ENCODE data around the gene PSMD1.

GRCh38 chr2:231132129-231132528 is 75.5 kb downstream of the PSMD1 start:
- TF ChIP-seq, protein P1, sequence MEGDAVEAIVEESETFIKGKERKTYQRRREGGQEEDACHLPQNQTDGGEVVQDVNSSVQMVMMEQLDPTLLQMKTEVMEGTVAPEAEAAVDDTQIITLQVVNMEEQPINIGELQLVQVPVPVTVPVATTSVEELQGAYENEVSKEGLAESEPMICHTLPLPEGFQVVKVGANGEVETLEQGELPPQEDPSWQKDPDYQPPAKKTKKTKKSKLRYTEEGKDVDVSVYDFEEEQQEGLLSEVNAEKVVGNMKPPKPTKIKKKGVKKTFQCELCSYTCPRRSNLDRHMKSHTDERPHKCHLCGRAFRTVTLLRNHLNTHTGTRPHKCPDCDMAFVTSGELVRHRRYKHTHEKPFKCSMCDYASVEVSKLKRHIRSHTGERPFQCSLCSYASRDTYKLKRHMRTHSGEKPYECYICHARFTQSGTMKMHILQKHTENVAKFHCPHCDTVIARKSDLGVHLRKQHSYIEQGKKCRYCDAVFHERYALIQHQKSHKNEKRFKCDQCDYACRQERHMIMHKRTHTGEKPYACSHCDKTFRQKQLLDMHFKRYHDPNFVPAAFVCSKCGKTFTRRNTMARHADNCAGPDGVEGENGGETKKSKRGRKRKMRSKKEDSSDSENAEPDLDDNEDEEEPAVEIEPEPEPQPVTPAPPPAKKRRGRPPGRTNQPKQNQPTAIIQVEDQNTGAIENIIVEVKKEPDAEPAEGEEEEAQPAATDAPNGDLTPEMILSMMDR (conservative IDR thresholded peaks at IDR 0.05; ENCODE audit: low read depth in 2 of 2), result no peak
- no peak for TF ChIP-seq JUNB (IDR thresholded peaks at IDR 0.05; ENCODE audit: unreplicated experiment)
- no peak for TF ChIP-seq EZH2phosphoT487 (IDR thresholded peaks at IDR 0.05; ENCODE audit: unreplicated experiment)
- no peak for TF ChIP-seq EZH2 (IDR thresholded peaks at IDR 0.05; ENCODE audit: low read depth, unreplicated experiment)
- no peak for TF ChIP-seq STAT1 (IDR thresholded peaks at IDR 0.05; ENCODE audit: unreplicated experiment)
- TF ChIP-seq ZNF114 (CRISPR knock-in tag; IDR thresholded peaks at IDR 0.05), result no peak
- TF ChIP-seq REST (IDR thresholded peaks at IDR 0.05; ENCODE audit: unreplicated experiment), result no peak
- TF ChIP-seq POLR2AphosphoS5 (IDR thresholded peaks at IDR 0.05; ENCODE audit: low read depth), result no peak
- TF ChIP-seq CREB1 (CRISPR knock-in tag; IDR thresholded peaks at IDR 0.05; ENCODE audit: low read depth), result no peak
- TF ChIP-seq ZNF331 (CRISPR knock-in tag; IDR thresholded peaks at IDR 0.05; ENCODE audit: low read depth), result no peak
- no peak for TF ChIP-seq ETS1 (IDR thresholded peaks at IDR 0.05)
- TF ChIP-seq NANOG (IDR thresholded peaks at IDR 0.05; ENCODE audit: borderline replicate concordance), result no peak

Data from GM23338 (cell line).